Astrocyte (in vitro differentiated cells and primary cell): ENCODE data around the gene ITGB1BP1. TPM values are rescaled to one million over a fixed set of nuclear protein-coding genes. Genes with fewer than 3 reads are reported as not detected.

Source experiments
- DNase-seq: peaks from one replicate; pipeline ENCODE4 v3.0.0-alpha.2; 2010; ENCODE audit warnings: low read depth
- FAIRE-seq: peaks from 2 replicates; lab custom pipeline; 2011; peaks lifted over from hg19 to GRCh38; lab: Jason Lieb, UNC
- H2AFZ ChIP-seq: 2 replicates; pipeline ENCODE4 v1.6.0; 2012; ENCODE audit warnings: low read depth, low read length, inconsistent platforms
- H3K27ac ChIP-seq: 2 replicates; pipeline ENCODE4 v1.5.1; 2011; ENCODE audit warnings: low read depth, low read length, inconsistent platforms
- H3K27me3 ChIP-seq: 2 replicates; pipeline ENCODE4 v1.6.0; 2011; ENCODE audit warnings: low read length, inconsistent platforms; ENCODE audit not compliant: insufficient read depth
- H3K36me3 ChIP-seq: 2 replicates; pipeline ENCODE4 v1.5.1; 2011; ENCODE audit warnings: low read length, inconsistent platforms; ENCODE audit not compliant: insufficient read depth
- H3K4me1 ChIP-seq: 2 replicates; pipeline ENCODE4 v1.5.1; 2011; ENCODE audit warnings: low read length, inconsistent platforms; ENCODE audit not compliant: insufficient read depth
- H3K4me2 ChIP-seq: 2 replicates; pipeline ENCODE4 v1.6.0; 2012; ENCODE audit warnings: low read length, inconsistent platforms
- H3K4me3 ChIP-seq: 2 replicates; pipeline ENCODE4 v1.5.1; 2011; ENCODE audit warnings: low read depth, mild to moderate bottlenecking, low read length, inconsistent platforms; ENCODE audit not compliant: insufficient read depth
- H3K79me2 ChIP-seq: 2 replicates; pipeline ENCODE4 v1.6.0; 2012; ENCODE audit warnings: mild to moderate bottlenecking, low read length, inconsistent platforms; ENCODE audit not compliant: insufficient read depth
- H3K9ac ChIP-seq: 2 replicates; pipeline ENCODE4 v1.6.0; 2012; ENCODE audit warnings: mild to moderate bottlenecking, low read length, inconsistent platforms
- H3K9me3 ChIP-seq: 2 replicates; pipeline ENCODE4 v1.5.1; 2012; ENCODE audit warnings: low read depth, mild to moderate bottlenecking, low read length, inconsistent platforms; ENCODE audit not compliant: insufficient read depth
- H4K20me1 ChIP-seq: 2 replicates; pipeline ENCODE4 v1.6.0; 2012; ENCODE audit warnings: low read length, inconsistent platforms; ENCODE audit not compliant: insufficient read depth
- H3K27ac Mint-ChIP-seq: one replicate; pipeline ENCODE4 v1.8.0; 2021; ENCODE audit warnings: mild to moderate bottlenecking, mixed read lengths; ENCODE audit not compliant: unreplicated experiment
- H3K27me3 Mint-ChIP-seq: one replicate; pipeline ENCODE4 v1.8.0; 2021; ENCODE audit warnings: low read depth, mixed read lengths; ENCODE audit not compliant: unreplicated experiment
- H3K36me3 Mint-ChIP-seq: one replicate; pipeline ENCODE4 v1.8.0; 2021; ENCODE audit warnings: low read depth, mixed read lengths; ENCODE audit not compliant: unreplicated experiment
- H3K4me1 Mint-ChIP-seq: one replicate; pipeline ENCODE4 v1.8.0; 2021; ENCODE audit warnings: low read depth, mixed read lengths; ENCODE audit not compliant: unreplicated experiment
- H3K4me3 Mint-ChIP-seq: one replicate; pipeline ENCODE4 v1.8.0; 2021; ENCODE audit warnings: mild to moderate bottlenecking, moderate library complexity, mixed read lengths; ENCODE audit not compliant: unreplicated experiment
- H3K9me3 Mint-ChIP-seq: one replicate; pipeline ENCODE4 v1.8.0; 2021; ENCODE audit warnings: mild to moderate bottlenecking, mixed read lengths; ENCODE audit not compliant: unreplicated experiment
- CTCF ChIP-seq: IDR thresholded peaks from 2 replicates; pipeline ENCODE4 v1.5.1; 2011; ENCODE audit warnings: low read depth, mild to moderate bottlenecking, inconsistent platforms, low read length, moderate library complexity; ENCODE audit not compliant: insufficient read depth
- EZH2 ChIP-seq: IDR thresholded peaks from 2 replicates; pipeline ENCODE4 v1.6.1; 2012; ENCODE audit warnings: mild to moderate bottlenecking, low read length, inconsistent platforms; ENCODE audit not compliant: insufficient read depth
- total RNA-seq: library from RNA; stranded (reverse); gene quantifications from 2 replicates; pipeline ENCODE4 v1.2.1, GENCODE V29; 2021

The ITGB1BP1 gene
- total RNA-seq, 1 donor from 2014 or later: 126 TPM

GRCh38 chr2:9462313-9462712, 39.0 kb upstream of the ITGB1BP1 start:
- H3K9me3 Mint-ChIP-seq: no peaks in the 10 kb centered on the region

GRCh38 chr2:9461079-9461478, 37.8 kb upstream of the ITGB1BP1 start:
- H3K79me2 ChIP-seq: no peaks in the 10 kb centered on the region
- Mint-ChIP-seq H3K27ac (no peak overlapping the region), H3K4me3 (no peak overlapping the region), H3K27me3 (no peaks in the 10 kb centered on the region), H3K4me1 (peaks cover 10% of the 10 kb centered on the region), H3K36me3 (no peaks in the 10 kb centered on the region), H3K9me3 (no peaks in the 10 kb centered on the region)
- TF ChIP-seq CTCF: no peak
- no peak for TF ChIP-seq EZH2
- FAIRE-seq (no peak), DNase-seq (no peak)
- H3K9ac ChIP-seq: no peak overlapping the region
- H3K4me3 ChIP-seq: no peak overlapping the region
- no peaks in the 10 kb centered on the region for H3K9me3 ChIP-seq
- peaks cover 8% of the 10 kb centered on the region for H3K4me1 ChIP-seq
- no peak overlapping the region for H2AFZ ChIP-seq
- no peaks in the 10 kb centered on the region for H4K20me1 ChIP-seq
- peaks cover 17% of the 10 kb centered on the region for H3K36me3 ChIP-seq
- no peak overlapping the region for H3K4me2 ChIP-seq
- H3K27me3 ChIP-seq: no peaks in the 10 kb centered on the region
- H3K27ac ChIP-seq: no peak overlapping the region

More at GRCh38 chr2:9462313-9462712, 39.0 kb upstream of the ITGB1BP1 start:
- Mint-ChIP-seq H3K27ac (no peak overlapping the region), H3K4me3 (no peak overlapping the region), H3K4me1 (peaks cover 10% of the 10 kb centered on the region), H3K27me3 (no peaks in the 10 kb centered on the region), H3K36me3 (no peaks in the 10 kb centered on the region)
- Histone ChIP-seq H3K9me3 (no peaks in the 10 kb centered on the region), H4K20me1 (no peaks in the 10 kb centered on the region), H3K79me2 (no peaks in the 10 kb centered on the region), H3K4me1 (peaks cover 8% of the 10 kb centered on the region), H3K4me2 (no peak overlapping the region), H3K27me3 (no peaks in the 10 kb centered on the region), H2AFZ (no peak overlapping the region), H3K4me3 (no peak overlapping the region), H3K27ac (no peak overlapping the region), H3K9ac (no peak overlapping the region), H3K36me3 (peaks cover 15% of the 10 kb centered on the region)
- no peak for TF ChIP-seq CTCF
- no peak for DNase-seq
- no peak for FAIRE-seq

- Mint-ChIP-seq H3K4me3 (no peak overlapping the region), H3K27me3 (no peaks in the 10 kb centered on the region), H3K27ac (no peak overlapping the region), H3K4me1 (peaks cover 10% of the 10 kb centered on the region), H3K9me3 (no peaks in the 10 kb centered on the region), H3K36me3 (no peaks in the 10 kb centered on the region)
- no peak for DNase-seq
- H2AFZ ChIP-seq: no peak overlapping the region
- no peaks in the 10 kb centered on the region for H3K9me3 ChIP-seq
- no peaks in the 10 kb centered on the region for H3K27me3 ChIP-seq
- H3K79me2 ChIP-seq: no peaks in the 10 kb centered on the region
- no peak overlapping the region for H3K27ac ChIP-seq
- peaks cover 17% of the 10 kb centered on the region for H3K36me3 ChIP-seq
- H4K20me1 ChIP-seq: no peaks in the 10 kb centered on the region
- no peak overlapping the region for H3K4me3 ChIP-seq
- FAIRE-seq: no peak
- TF ChIP-seq EZH2 (no peak), CTCF (no peak)
- H3K4me2 ChIP-seq: no peak overlapping the region
- H3K4me1 ChIP-seq: peaks cover 8% of the 10 kb centered on the region
- H3K9ac ChIP-seq: no peak overlapping the region
Observed at GRCh38 chr2:9460441-9461017, 37.2 kb upstream of the ITGB1BP1 start.
